ENCODE results near the gene PIWIL4. TPM values are rescaled to one million over a fixed set of nuclear protein-coding genes. Genes with fewer than 3 reads are reported as not detected.

Gene PIWIL4
- total RNA-seq: 3.4 and 3.9 TPM in 2 replicates

DNA sequence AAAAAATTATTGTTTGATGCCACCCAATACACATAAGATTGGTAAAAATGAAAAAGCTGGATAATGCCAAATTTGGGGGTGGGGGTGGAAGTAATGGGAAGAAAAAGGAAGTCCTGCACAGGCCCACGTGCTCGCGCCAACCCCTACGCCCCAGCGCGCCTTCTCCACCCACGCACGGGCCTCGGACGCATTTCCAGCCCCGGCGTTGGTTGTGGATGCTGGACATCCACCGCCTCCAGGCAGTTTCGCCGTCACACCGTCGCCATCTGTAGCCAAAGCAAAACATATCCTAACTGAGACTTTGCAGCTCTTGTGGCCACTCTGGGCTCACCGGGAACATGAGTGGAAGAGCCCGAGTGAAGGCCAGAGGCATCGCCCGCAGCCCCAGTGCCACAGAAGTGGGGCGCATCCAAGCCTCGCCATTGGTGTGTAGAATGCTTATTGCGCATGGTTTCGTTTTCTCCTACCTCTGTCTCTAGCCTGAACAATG is at the start of gene PIWIL4:
TSS of gene PIWIL4 (plus strand) at position 188 of the 490 bp plus-strand sequence. CDS start at position 339, 151 bp downstream.

GRCh38 chr11:94543695-94544645 is 23.2 kb upstream of the PIWIL4 start, which contains the start of gene FUT4:
FUT4 (plus strand) TSS chr11:94543921; CDS start chr11:94544134, 213 bp downstream.

Other genes with a start within 250 kb of the PIWIL4 start
- 0.16 TPM in 1 of 2 replicates, not detected in the other for gene GPR83, start 165.9 kb upstream of the PIWIL4 start, total RNA-seq
- gene MRE11, start 73.5 kb upstream of the PIWIL4 start, total RNA-seq: 11.2 and 14.1 TPM in 2 replicates
- 11.8 and 14.3 TPM in 2 replicates for gene ANKRD49, start 73.4 kb upstream of the PIWIL4 start, total RNA-seq
- not detected in 2 replicates for gene C11orf97, start 54.9 kb upstream of the PIWIL4 start, total RNA-seq
- 9.8 and 11.8 TPM in 2 replicates for gene FUT4, start 23.4 kb upstream of the PIWIL4 start, total RNA-seq
- 61.4 and 70.9 TPM in 2 replicates for gene AMOTL1, start 201.0 kb downstream of the PIWIL4 start, total RNA-seq